ENCODE measurements around the gene DNAJC27. TPM values are rescaled to one million over a fixed set of nuclear protein-coding genes. Genes with fewer than 3 reads are reported as not detected.
A peak's percentile ranks its signal among the peaks of the same experiment; 100 is the strongest.

The DNAJC27 gene
- total RNA-seq, 1 donor from 2014 or later = 19.1 TPM

- TF ChIP-seq CTCF (IDR thresholded peaks at IDR 0.05) (no peak), EZH2phosphoT487 (IDR thresholded peaks at IDR 0.05) (no peak), EZH2 (IDR thresholded peaks at IDR 0.05) (no peak)
- Histone ChIP-seq H3K79me2 (ENCODE audit: low read depth) (no peaks in the 10 kb centered on the region), H4K20me1 (ENCODE audit: low read depth) (no peaks in the 10 kb centered on the region), H3K27ac (no peak overlapping the region), H3K4me3 (no peak overlapping the region), H3K9me3 (ENCODE audit: low read depth) (no peaks in the 10 kb centered on the region), H2AFZ (replicated peaks) (no peak overlapping the region), H3K9ac (no peak overlapping the region), H3K27me3 (no peaks in the 10 kb centered on the region), H3K4me2 (no peak overlapping the region), H3F3A (ENCODE audit: low read depth) (no peaks in the 10 kb centered on the region), H3K36me3 (no peaks in the 10 kb centered on the region), H3K4me1 (peaks cover 9% of the 10 kb centered on the region)
- peaks cover 23% of the 10 kb centered on the region for H3K4me1 Mint-ChIP-seq
- no peak overlapping the region for H3K27ac Mint-ChIP-seq
- peaks cover 2% of the 10 kb centered on the region for H3K27me3 Mint-ChIP-seq (ENCODE audit: insufficient read depth, low read depth)
- peaks cover 2% of the 10 kb centered on the region for H3K36me3 Mint-ChIP-seq
- no peak overlapping the region for H3K4me3 Mint-ChIP-seq
- H3K9me3 Mint-ChIP-seq = no peaks in the 10 kb centered on the region
- no peak for DNase-seq (ENCODE audit: low spot score)
These were observed 9.8 kb upstream of the DNAJC27 start for GRCh38 chr2:24981411-24982136.

- Histone ChIP-seq H4K20me1 (ENCODE audit: low read depth) (no peaks in the 10 kb centered on the region), H3K36me3 (no peaks in the 10 kb centered on the region), H3K27ac (no peak overlapping the region), H3F3A (ENCODE audit: low read depth) (peaks cover 4% of the 10 kb centered on the region), H3K4me2 (no peak overlapping the region), H2AFZ (replicated peaks) (no peak overlapping the region), H3K27me3 (no peaks in the 10 kb centered on the region), H3K9me3 (ENCODE audit: low read depth) (no peaks in the 10 kb centered on the region), H3K79me2 (ENCODE audit: low read depth) (no peaks in the 10 kb centered on the region), H3K4me1 (no peaks in the 10 kb centered on the region), H3K9ac (no peak overlapping the region), H3K4me3 (no peak overlapping the region)
- no peak for DNase-seq (ENCODE audit: low spot score)
- Mint-ChIP-seq H3K27me3 (ENCODE audit: insufficient read depth, low read depth) (peaks cover 5% of the 10 kb centered on the region), H3K4me3 (no peak overlapping the region), H3K36me3 (peaks cover 2% of the 10 kb centered on the region), H3K4me1 (peaks cover 2% of the 10 kb centered on the region), H3K9me3 (no peaks in the 10 kb centered on the region), H3K27ac (no peak overlapping the region)
- TF ChIP-seq EZH2phosphoT487 (IDR thresholded peaks at IDR 0.05) (no peak), CTCF (IDR thresholded peaks at IDR 0.05) (no peak), EZH2 (IDR thresholded peaks at IDR 0.05) (no peak)
These were observed 6.9 kb upstream of the DNAJC27 start for GRCh38 chr2:24978661-24979060.

GRCh38 chr2:24977631-24978030 is 5.9 kb upstream of the DNAJC27 start:
- Histone ChIP-seq H3K36me3 (no peaks in the 10 kb centered on the region), H3K9me3 (ENCODE audit: low read depth) (no peaks in the 10 kb centered on the region), H3K4me2 (no peak overlapping the region), H4K20me1 (ENCODE audit: low read depth) (no peaks in the 10 kb centered on the region), H3F3A (ENCODE audit: low read depth) (peaks cover 4% of the 10 kb centered on the region), H2AFZ (replicated peaks) (no peak overlapping the region), H3K9ac (no peak overlapping the region), H3K79me2 (ENCODE audit: low read depth) (no peaks in the 10 kb centered on the region), H3K4me3 (no peak overlapping the region), H3K4me1 (no peaks in the 10 kb centered on the region), H3K27ac (no peak overlapping the region), H3K27me3 (no peaks in the 10 kb centered on the region)
- H3K27ac Mint-ChIP-seq = no peak overlapping the region
- no peak overlapping the region for H3K4me3 Mint-ChIP-seq
- no peak for DNase-seq (ENCODE audit: low spot score)
- H3K4me1 Mint-ChIP-seq = peaks cover 4% of the 10 kb centered on the region
- no peaks in the 10 kb centered on the region for H3K9me3 Mint-ChIP-seq
- TF ChIP-seq EZH2 (IDR thresholded peaks at IDR 0.05) (no peak), EZH2phosphoT487 (IDR thresholded peaks at IDR 0.05) (no peak)
- peaks cover 5% of the 10 kb centered on the region for H3K27me3 Mint-ChIP-seq (ENCODE audit: insufficient read depth, low read depth)
- H3K36me3 Mint-ChIP-seq = peaks cover 2% of the 10 kb centered on the region

- no peaks in the 10 kb centered on the region for H3K9me3 Mint-ChIP-seq
- H3K79me2 ChIP-seq (ENCODE audit: low read depth) = peaks cover 27% of the 10 kb centered on the region
- H3K9me3 ChIP-seq (ENCODE audit: low read depth) = no peaks in the 10 kb centered on the region
- peaks cover 4% of the 10 kb centered on the region for H3K4me1 ChIP-seq
- peaks cover 2% of the 10 kb centered on the region for H3K36me3 Mint-ChIP-seq
- H3K4me1 Mint-ChIP-seq = peaks cover 7% of the 10 kb centered on the region
- no peak for DNase-seq (ENCODE audit: low spot score)
- H3K4me2 ChIP-seq = no peak overlapping the region
- H3K4me3 Mint-ChIP-seq = peak overlapping the region; percentile 5
- H3F3A ChIP-seq (ENCODE audit: low read depth) = peaks cover 7% of the 10 kb centered on the region
- peaks cover 4% of the 10 kb centered on the region for H4K20me1 ChIP-seq (ENCODE audit: low read depth)
- no peak overlapping the region for H3K27ac Mint-ChIP-seq
- no peak overlapping the region for H3K4me3 ChIP-seq
- peaks cover 3% of the 10 kb centered on the region for H3K27me3 Mint-ChIP-seq (ENCODE audit: insufficient read depth, low read depth)
- no peak overlapping the region for H2AFZ ChIP-seq (replicated peaks)
- H3K9ac ChIP-seq = no peak overlapping the region
- TF ChIP-seq CTCF (IDR thresholded peaks at IDR 0.05) (no peak), EZH2 (IDR thresholded peaks at IDR 0.05) (no peak), EZH2phosphoT487 (IDR thresholded peaks at IDR 0.05) (no peak)
- no peaks in the 10 kb centered on the region for H3K27me3 ChIP-seq
- H3K36me3 ChIP-seq = no peaks in the 10 kb centered on the region
- H3K27ac ChIP-seq = no peak overlapping the region
These were observed 2.1 kb upstream of the DNAJC27 start for GRCh38 chr2:24973812-24974211.
